CD4-positive, alpha-beta memory T cell (primary cell): Measurements from ENCODE around the gene CCDC82. TPM values are rescaled to one million over a fixed set of nuclear protein-coding genes. Genes with fewer than 3 reads are reported as not detected.

Experiments
- CTCF ChIA-PET: fragments of 350-600 bp; sonication (Branson Sonifier 250); formaldehyde crosslinking; loops from one replicate; lab custom pipeline; 2021; ENCODE audit warnings: inconsistent platforms; ENCODE audit not compliant: partially characterized antibody; lab: Charles Lee
- POLR2A ChIA-PET: fragments of 350-600 bp; sonication (Branson Sonifier 250); formaldehyde crosslinking; loops from one replicate; lab custom pipeline; 2021; ENCODE audit not compliant: partially characterized antibody; lab: Charles Lee
- DNase-seq, 5 donors: peaks; one replicate each; pipeline versions ENCODE4 v3.0.0 to v3.0.0-alpha.2; 2020 to 2022; ENCODE audit warnings: mixed read lengths in 1 of 5
- H3K27ac ChIP-seq: one replicate; pipeline ENCODE4 v1.7.0; 2013; ENCODE audit warnings: low read depth, low read length
- H3K27me3 ChIP-seq: 2 replicates; pipeline ENCODE4 v1.7.0; 2013; ENCODE audit warnings: mild to moderate bottlenecking, low read length, moderate library complexity; ENCODE audit not compliant: insufficient read depth
- H3K36me3 ChIP-seq: 2 replicates; pipeline ENCODE4 v1.7.0; 2013; ENCODE audit warnings: mild to moderate bottlenecking, low read length, moderate library complexity; ENCODE audit not compliant: insufficient read depth
- H3K4me1 ChIP-seq: 2 replicates; pipeline ENCODE4 v1.7.0; 2013; ENCODE audit warnings: mild to moderate bottlenecking, low read length, moderate library complexity; ENCODE audit not compliant: insufficient read depth
- H3K4me3 ChIP-seq, 2 donors: one replicate each; pipeline ENCODE4 v1.7.0; 2013; ENCODE audit warnings: low read length in 2 of 2, mild to moderate bottlenecking in 1 of 2
- H3K9me3 ChIP-seq, 2 donors: one replicate each; pipeline ENCODE4 v1.7.0; 2013; ENCODE audit warnings: low read length in 2 of 2, control low read depth in 1 of 2; ENCODE audit not compliant: control insufficient read depth in 1 of 2
- H3K27ac Mint-ChIP-seq, 7 donors: one replicate each; pipeline ENCODE4 v1.8.0; 2020 to 2021; ENCODE audit warnings: mixed read lengths in 7 of 7, mild to moderate bottlenecking in 6 of 7, inconsistent platforms in 3 of 7, moderate library complexity in 3 of 7
- H3K27me3 Mint-ChIP-seq, 2 donors: one replicate each; pipeline ENCODE4 v1.8.0; 2020 to 2021; ENCODE audit warnings: mixed read lengths in 2 of 2
- H3K36me3 Mint-ChIP-seq, 2 donors: one replicate each; pipeline ENCODE4 v1.8.0; 2020 to 2021; ENCODE audit warnings: mixed read lengths in 2 of 2, inconsistent platforms in 1 of 2, mild to moderate bottlenecking in 1 of 2
- H3K4me1 Mint-ChIP-seq, 4 donors: one replicate each; pipeline ENCODE4 v1.8.0; 2020 to 2021; ENCODE audit warnings: mixed read lengths in 4 of 4, mild to moderate bottlenecking in 1 of 4
- H3K4me3 Mint-ChIP-seq, 8 donors: one replicate each; pipeline ENCODE4 v1.8.0; 2020 to 2021; ENCODE audit warnings: mixed read lengths in 8 of 8, mild to moderate bottlenecking in 7 of 8, moderate library complexity in 6 of 8, inconsistent platforms in 3 of 8
- H3K9me3 Mint-ChIP-seq, 8 donors: one replicate each; pipeline ENCODE4 v1.8.0; 2020 to 2021; ENCODE audit warnings: mixed read lengths in 8 of 8, mild to moderate bottlenecking in 5 of 8, inconsistent platforms in 3 of 8, moderate library complexity in 1 of 8
- intact Hi-C: fragments of 100-400 bp; cut with micrococcal nuclease; formaldehyde crosslinking; loops from one replicate; pipeline ENCODE4 v1.15.1; 2023
- polyA plus RNA-seq, 2 donors: library from polyadenylated mRNA; unstranded; fragments of 300-500 nt; fragmentation: Illumina TruSeq; gene quantifications; one replicate each; pipeline ENCODE4 v1.2.3, GENCODE V29; 2021
- total RNA-seq, 2 experiments: library from RNA; stranded (reverse); gene quantifications; one replicate each; pipeline ENCODE4 v1.2.3, GENCODE V29; 2021

Gene CCDC82
- total and polyA plus RNA-seq, 4 experiments from 2014 or later = 12.9 to 42.8 (median 33.5) TPM

GRCh38 chr11:96390488-96390792, 728 bp upstream of the CCDC82 start:
- Histone ChIP-seq H3K27me3 (no peaks in the 10 kb centered on the region), H3K4me1 (peaks cover 33% of the 10 kb centered on the region), H3K27ac (peak overlapping the region; percentile 79), H3K4me3 (peak overlapping the region; percentile 85 to 93), H3K36me3 (no peaks in the 10 kb centered on the region), H3K9me3 (no peaks in the 10 kb centered on the region)
- Mint-ChIP-seq H3K27ac (peak overlapping the region; percentile 91 to 98 (median 97)), H3K9me3 (no peaks in the 10 kb centered on the region), H3K4me1 (peaks cover 19 to 54% (median 35%) of the 10 kb centered on the region in 4 donors), H3K36me3 (peaks cover 0 to 6% of the 10 kb centered on the region in 2 donors), H3K4me3 (peak overlapping the region; percentile 92 to 98 (median 94)), H3K27me3 (no peaks in the 10 kb centered on the region)
- intact Hi-C loops = loop anchor here (1.0 to 5.0 kb wide), 5 partner anchors 468 to 1898 kb away; partner anchors contain the start of genes ANKRD49, CEP57, MRE11 and MTMR2
- DNase-seq = no peak
- POLR2A ChIA-PET = interaction anchor here (0.7 to 3.3 kb wide), 17 partner anchors 24 to 1323 kb away, joined by 3 to 38 read pairs (median 4); partner anchors contain the start of genes CEP57, FAM76B, MAML2 and SRSF8
- CTCF ChIA-PET = interaction anchor here (1.4 to 3.5 kb wide), 6 partner anchors 10 to 555 kb away, joined by 4 to 42 read pairs (median 8); partner anchors contain the start of gene MAML2

GRCh38 chr11:96388891-96389719, 607 bp downstream of the CCDC82 start:
- H3K4me3 ChIP-seq = peak overlapping the region; percentile 49 to 93
- H3K9me3 ChIP-seq = no peaks in the 10 kb centered on the region
- peak overlapping the region; percentile 91 to 98 (median 97) for H3K27ac Mint-ChIP-seq
- H3K9me3 Mint-ChIP-seq = peaks cover 0 to 1% (median 0%) of the 10 kb centered on the region in 8 donors
- no peaks in the 10 kb centered on the region for H3K27me3 ChIP-seq
- H3K4me3 Mint-ChIP-seq = peak overlapping the region; percentile 92 to 98 (median 94)
- CTCF ChIA-PET = interaction anchor here (1.1 to 3.5 kb wide), 10 partner anchors 11 to 684 kb away, joined by 3 to 42 read pairs (median 6); partner anchors contain the start of gene MAML2
- DNase-seq = no peak
- H3K36me3 Mint-ChIP-seq = peaks cover 4 to 13% of the 10 kb centered on the region in 2 donors
- peaks cover 27 to 64% (median 42%) of the 10 kb centered on the region in 4 donors for H3K4me1 Mint-ChIP-seq
- intact Hi-C loops = loop anchor here (1.0 kb wide), 5 partner anchors 46 to 1416 kb away; partner anchors contain the start of genes CWC15, KDM4D, MAML2 and SESN3
- H3K27me3 Mint-ChIP-seq = no peaks in the 10 kb centered on the region
- H3K4me1 ChIP-seq = peaks cover 36% of the 10 kb centered on the region
- H3K27ac ChIP-seq = peak overlapping the region; percentile 79
- no peaks in the 10 kb centered on the region for H3K36me3 ChIP-seq
- POLR2A ChIA-PET = interaction anchor here (0.7 to 3.3 kb wide), 27 partner anchors 9 to 1416 kb away, joined by 3 to 38 read pairs (median 3); partner anchors contain the start of genes CEP57, CWC15, FAM76B and KDM4D

GRCh38 chr11:96385187-96385586, 4.5 kb downstream of the CCDC82 start:
- POLR2A ChIA-PET = no interaction called here
- no peak overlapping the region for H3K4me3 ChIP-seq
- H3K36me3 ChIP-seq = no peaks in the 10 kb centered on the region
- no peaks in the 10 kb centered on the region for H3K27me3 ChIP-seq
- peak overlapping the region in 1 of 7 donors; percentile 79 for H3K27ac Mint-ChIP-seq
- H3K4me1 Mint-ChIP-seq = peaks cover 25 to 49% (median 32%) of the 10 kb centered on the region in 4 donors
- no peaks in the 10 kb centered on the region for H3K27me3 Mint-ChIP-seq
- CTCF ChIA-PET = interaction anchor here (1.2 kb wide), 1 partner anchor 9 kb away, joined by 9 read pairs; no protein-coding TSS in a partner anchor
- H3K4me3 Mint-ChIP-seq = no peak overlapping the region
- H3K4me1 ChIP-seq = peaks cover 24% of the 10 kb centered on the region
- peaks cover 17 to 31% of the 10 kb centered on the region in 2 donors for H3K36me3 Mint-ChIP-seq
- no peak for DNase-seq
- intact Hi-C loops = no loop called here
- H3K9me3 ChIP-seq = no peaks in the 10 kb centered on the region
- peaks cover 0 to 1% (median 0%) of the 10 kb centered on the region in 8 donors for H3K9me3 Mint-ChIP-seq
- no peak overlapping the region for H3K27ac ChIP-seq

GRCh38 chr11:96384156-96384555, 5.6 kb downstream of the CCDC82 start:
- DNase-seq = no peak
- H3K4me1 Mint-ChIP-seq = peaks cover 29 to 39% (median 36%) of the 10 kb centered on the region in 4 donors
- peaks cover 24% of the 10 kb centered on the region for H3K4me1 ChIP-seq
- H3K36me3 ChIP-seq = no peaks in the 10 kb centered on the region
- peak overlapping the region in 7 of 8 donors; percentile 9 to 76 (median 35) for H3K4me3 Mint-ChIP-seq
- H3K27ac ChIP-seq = no peak overlapping the region
- peak overlapping the region in 4 of 7 donors; percentile 6 to 73 (median 28) for H3K27ac Mint-ChIP-seq
- no peak overlapping the region for H3K4me3 ChIP-seq
- no peaks in the 10 kb centered on the region for H3K27me3 ChIP-seq
- peaks cover 23 to 34% of the 10 kb centered on the region in 2 donors for H3K36me3 Mint-ChIP-seq
- peaks cover 0 to 1% (median 0%) of the 10 kb centered on the region in 8 donors for H3K9me3 Mint-ChIP-seq
- no peaks in the 10 kb centered on the region for H3K27me3 Mint-ChIP-seq
- CTCF ChIA-PET = interaction anchor here (0.7 kb wide), 1 partner anchor 10 kb away, joined by 3 read pairs; no protein-coding TSS in a partner anchor
- POLR2A ChIA-PET = no interaction called here
- intact Hi-C loops = no loop called here
- no peaks in the 10 kb centered on the region for H3K9me3 ChIP-seq

GRCh38 chr11:96376796-96377195, 12.9 kb downstream of the CCDC82 start:
- POLR2A ChIA-PET = no interaction called here
- Mint-ChIP-seq H3K27ac (no peak overlapping the region), H3K9me3 (no peaks in the 10 kb centered on the region), H3K36me3 (peaks cover 39 to 43% of the 10 kb centered on the region in 2 donors), H3K4me3 (no peak overlapping the region), H3K27me3 (no peaks in the 10 kb centered on the region), H3K4me1 (peaks cover 0 to 8% (median 4%) of the 10 kb centered on the region in 4 donors)
- no peaks in the 10 kb centered on the region for H3K9me3 ChIP-seq
- H3K4me1 ChIP-seq = no peaks in the 10 kb centered on the region
- no peak for DNase-seq
- CTCF ChIA-PET = interaction anchor here (0.5 kb wide), 1 partner anchor 604 kb away, joined by 3 read pairs; no protein-coding TSS in a partner anchor
- H3K4me3 ChIP-seq = no peak overlapping the region
- intact Hi-C loops = no loop called here
- no peak overlapping the region for H3K27ac ChIP-seq
- no peaks in the 10 kb centered on the region for H3K27me3 ChIP-seq
- H3K36me3 ChIP-seq = no peaks in the 10 kb centered on the region

- Mint-ChIP-seq H3K4me1 (peaks cover 0 to 4% (median 0%) of the 10 kb centered on the region in 4 donors), H3K9me3 (no peaks in the 10 kb centered on the region), H3K27me3 (no peaks in the 10 kb centered on the region), H3K27ac (peak overlapping the region in 2 of 7 donors; percentile 31 to 43), H3K4me3 (no peak overlapping the region), H3K36me3 (peaks cover 44 to 45% of the 10 kb centered on the region in 2 donors)
- intact Hi-C loops = no loop called here
- H3K9me3 ChIP-seq = no peaks in the 10 kb centered on the region
- ChIA-PET CTCF (no interaction called here), POLR2A (no interaction called here)
- no peaks in the 10 kb centered on the region for H3K4me1 ChIP-seq
- DNase-seq = no peak
- peaks cover 4% of the 10 kb centered on the region for H3K36me3 ChIP-seq
- no peak overlapping the region for H3K4me3 ChIP-seq
- H3K27ac ChIP-seq = no peak overlapping the region
- no peaks in the 10 kb centered on the region for H3K27me3 ChIP-seq
Measured at GRCh38 chr11:96373826-96374225, 15.9 kb downstream of the CCDC82 start.

- Histone ChIP-seq H3K27me3 (no peaks in the 10 kb centered on the region), H3K9me3 (no peaks in the 10 kb centered on the region), H3K27ac (no peak overlapping the region), H3K4me1 (no peaks in the 10 kb centered on the region), H3K36me3 (peaks cover 4% of the 10 kb centered on the region), H3K4me3 (no peak overlapping the region)
- no peak for DNase-seq
- H3K36me3 Mint-ChIP-seq = peaks cover 30 to 51% of the 10 kb centered on the region in 2 donors
- no peak overlapping the region for H3K4me3 Mint-ChIP-seq
- ChIA-PET POLR2A (no interaction called here), CTCF (no interaction called here)
- no peaks in the 10 kb centered on the region for H3K9me3 Mint-ChIP-seq
- peaks cover 0 to 4% (median 0%) of the 10 kb centered on the region in 4 donors for H3K4me1 Mint-ChIP-seq
- no peaks in the 10 kb centered on the region for H3K27me3 Mint-ChIP-seq
- intact Hi-C loops = no loop called here
- H3K27ac Mint-ChIP-seq = no peak overlapping the region
Measured at GRCh38 chr11:96367342-96367741, 22.4 kb downstream of the CCDC82 start.
